ENCODE measurements around the gene GNG12.

- TF ChIP-seq, protein P1, sequence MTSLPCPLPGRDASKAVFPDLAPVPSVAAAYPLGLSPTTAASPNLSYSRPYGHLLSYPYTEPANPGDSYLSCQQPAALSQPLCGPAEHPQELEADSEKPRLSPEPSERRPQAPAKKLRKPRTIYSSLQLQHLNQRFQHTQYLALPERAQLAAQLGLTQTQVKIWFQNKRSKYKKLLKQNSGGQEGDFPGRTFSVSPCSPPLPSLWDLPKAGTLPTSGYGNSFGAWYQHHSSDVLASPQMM (CRISPR knock-in tag; IDR thresholded peaks at IDR 0.05), result no peak
- TF ChIP-seq FOSL1 (tag; conservative IDR thresholded peaks at IDR 0.05), result no peak
- TF ChIP-seq E2F4 (CRISPR knock-in tag; IDR thresholded peaks at IDR 0.05; ENCODE audit: low read depth), result no peak
- TF ChIP-seq EP300 (IDR thresholded peaks at IDR 0.05; ENCODE audit: low read length), result no peak
These were observed 133.0 kb downstream of the GNG12 start for GRCh38 chr1:67700220-67700619.

Data from K562 (cell line).